Measurements from ENCODE around the gene SYMPK. TPM values are rescaled to one million over a fixed set of nuclear protein-coding genes. Genes with fewer than 3 reads are reported as not detected.

SYMPK gene
- total RNA-seq, 2 experiments from 2014 or later: 63.3 to 65.0 TPM

- Mint-ChIP-seq H3K9me3 (no peaks in the 10 kb centered on the region), H3K27me3 (peaks cover 19% of the 10 kb centered on the region), H3K4me3 (peak overlapping the region; percentile 18), H3K36me3 (ENCODE audit: low read depth) (peaks cover 18% of the 10 kb centered on the region), H3K27ac (no peak overlapping the region), H3K4me1 (ENCODE audit: low read depth) (peaks cover 40% of the 10 kb centered on the region)
- H3K27me3 ChIP-seq (ENCODE audit: control insufficient read depth in 1 of 2, insufficient read depth in 2 of 2, low read length in 2 of 2): no peaks in the 10 kb centered on the region
- ATAC-seq (ENCODE audit: poor library complexity) (no peak), DNase-seq (no peak)
- H3K27ac ChIP-seq (ENCODE audit: low read depth in 1 of 2, low read length in 2 of 2): no peak overlapping the region
- TF ChIP-seq, protein P1, sequence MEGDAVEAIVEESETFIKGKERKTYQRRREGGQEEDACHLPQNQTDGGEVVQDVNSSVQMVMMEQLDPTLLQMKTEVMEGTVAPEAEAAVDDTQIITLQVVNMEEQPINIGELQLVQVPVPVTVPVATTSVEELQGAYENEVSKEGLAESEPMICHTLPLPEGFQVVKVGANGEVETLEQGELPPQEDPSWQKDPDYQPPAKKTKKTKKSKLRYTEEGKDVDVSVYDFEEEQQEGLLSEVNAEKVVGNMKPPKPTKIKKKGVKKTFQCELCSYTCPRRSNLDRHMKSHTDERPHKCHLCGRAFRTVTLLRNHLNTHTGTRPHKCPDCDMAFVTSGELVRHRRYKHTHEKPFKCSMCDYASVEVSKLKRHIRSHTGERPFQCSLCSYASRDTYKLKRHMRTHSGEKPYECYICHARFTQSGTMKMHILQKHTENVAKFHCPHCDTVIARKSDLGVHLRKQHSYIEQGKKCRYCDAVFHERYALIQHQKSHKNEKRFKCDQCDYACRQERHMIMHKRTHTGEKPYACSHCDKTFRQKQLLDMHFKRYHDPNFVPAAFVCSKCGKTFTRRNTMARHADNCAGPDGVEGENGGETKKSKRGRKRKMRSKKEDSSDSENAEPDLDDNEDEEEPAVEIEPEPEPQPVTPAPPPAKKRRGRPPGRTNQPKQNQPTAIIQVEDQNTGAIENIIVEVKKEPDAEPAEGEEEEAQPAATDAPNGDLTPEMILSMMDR (IDR thresholded peaks at IDR 0.05): no peak
- peaks cover 5% of the 10 kb centered on the region for H3K36me3 ChIP-seq (ENCODE audit: insufficient read depth, low read length)
- POLR2A ChIA-PET: interaction anchor here (0.9 to 1.5 kb wide), 2 partner anchors 113 kb away, joined by 3 to 4 read pairs; partner anchors contain the start of genes CCDC61 and SIX5
- peaks cover 46% of the 10 kb centered on the region for H3K4me1 ChIP-seq (ENCODE audit: insufficient read depth, low read length)
- intact Hi-C loops (cut with DNase I, micrococcal nuclease): loop anchor here in 1 of 2 experiments (1.0 to 2.0 kb wide), 2 partner anchors 18 to 65 kb away; partner anchors contain the start of gene FOXA3
- CTCF ChIA-PET: interaction anchor here (1.6 to 1.9 kb wide), 2 partner anchors 18 to 65 kb away, joined by 7 to 14 read pairs; partner anchors contain the start of genes FOXA3 and SYMPK
- H3K4me3 ChIP-seq (ENCODE audit: low read length): no peak overlapping the region
- H3K9me3 ChIP-seq (ENCODE audit: control insufficient read depth in 1 of 2, insufficient read depth in 1 of 2, low read length in 2 of 2): peaks cover 0 to 2% of the 10 kb centered on the region in 2 experiments
These were observed 19.1 kb upstream of the SYMPK start for GRCh38 chr19:45881909-45882528.

- Histone ChIP-seq H3K4me3 (ENCODE audit: low read length) (no peak overlapping the region), H3K27me3 (ENCODE audit: control insufficient read depth in 1 of 2, insufficient read depth in 2 of 2, low read length in 2 of 2) (peaks cover 0 to 5% of the 10 kb centered on the region in 2 experiments), H3K27ac (ENCODE audit: low read depth in 1 of 2, low read length in 2 of 2) (no peak overlapping the region), H3K9me3 (ENCODE audit: control insufficient read depth in 1 of 2, insufficient read depth in 1 of 2, low read length in 2 of 2) (peaks cover 0 to 9% of the 10 kb centered on the region in 2 experiments), H3K36me3 (ENCODE audit: insufficient read depth, low read length) (peaks cover 5% of the 10 kb centered on the region), H3K4me1 (ENCODE audit: insufficient read depth, low read length) (peaks cover 47% of the 10 kb centered on the region)
- CTCF ChIA-PET: interaction anchor here (1.6 to 1.9 kb wide), 3 partner anchors 17 to 64 kb away, joined by 5 to 14 read pairs (median 7); partner anchors contain the start of genes FOXA3 and SYMPK
- no peak overlapping the region for H3K27ac Mint-ChIP-seq
- ATAC-seq (ENCODE audit: poor library complexity) (no peak), DNase-seq (no peak)
- POLR2A ChIA-PET: interaction anchor here (1.0 kb wide), 1 partner anchor 22 kb away, joined by 4 read pairs; no protein-coding TSS in a partner anchor
- peak overlapping the region; percentile 18 for H3K4me3 Mint-ChIP-seq
- peaks cover 13% of the 10 kb centered on the region for H3K36me3 Mint-ChIP-seq (ENCODE audit: low read depth)
- H3K9me3 Mint-ChIP-seq: no peaks in the 10 kb centered on the region
- peaks cover 36% of the 10 kb centered on the region for H3K4me1 Mint-ChIP-seq (ENCODE audit: low read depth)
- TF ChIP-seq, protein P1 (IDR thresholded peaks at IDR 0.05): no peak
- H3K27me3 Mint-ChIP-seq: peaks cover 21% of the 10 kb centered on the region
- intact Hi-C loops (cut with DNase I, micrococcal nuclease): no loop called here
These were observed 18.3 kb upstream of the SYMPK start for GRCh38 chr19:45881082-45881908.

DNA sequence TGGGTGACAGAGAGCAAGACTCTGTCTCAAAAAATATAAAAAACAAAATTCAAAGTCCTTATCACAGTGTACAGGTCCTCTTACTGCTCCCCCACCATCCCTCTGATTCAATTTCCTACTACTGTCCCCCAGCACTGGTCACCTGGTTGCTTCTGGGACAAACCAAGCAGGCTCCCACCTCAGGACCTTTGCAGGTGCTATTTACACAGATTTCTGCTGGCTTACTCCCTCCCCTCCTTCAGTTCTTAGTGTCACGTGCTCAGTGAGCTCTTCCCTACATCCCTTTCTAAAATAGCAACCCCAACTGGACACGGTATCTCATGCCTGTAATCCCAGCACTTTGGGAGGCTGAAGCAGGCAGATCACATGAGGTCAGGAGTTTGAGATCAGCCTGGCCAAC, 17.0 kb upstream of the SYMPK start:
- no peak overlapping the region for H3K4me3 Mint-ChIP-seq
- H3K4me1 Mint-ChIP-seq (ENCODE audit: low read depth): peaks cover 34% of the 10 kb centered on the region
- POLR2A ChIA-PET: no interaction called here
- peaks cover 0 to 9% of the 10 kb centered on the region in 2 experiments for H3K9me3 ChIP-seq (ENCODE audit: control insufficient read depth in 1 of 2, insufficient read depth in 1 of 2, low read length in 2 of 2)
- intact Hi-C loops (cut with DNase I, micrococcal nuclease): no loop called here
- no peak for ATAC-seq (ENCODE audit: poor library complexity)
- TF ChIP-seq, protein P1 (IDR thresholded peaks at IDR 0.05): no peak
- no peak for DNase-seq
- H3K4me1 ChIP-seq (ENCODE audit: insufficient read depth, low read length): peaks cover 40% of the 10 kb centered on the region
- H3K27me3 Mint-ChIP-seq: peaks cover 30% of the 10 kb centered on the region
- no peak overlapping the region for H3K27ac Mint-ChIP-seq
- peaks cover 0 to 5% of the 10 kb centered on the region in 2 experiments for H3K27me3 ChIP-seq (ENCODE audit: control insufficient read depth in 1 of 2, insufficient read depth in 2 of 2, low read length in 2 of 2)
- no peak overlapping the region for H3K4me3 ChIP-seq (ENCODE audit: low read length)
- H3K27ac ChIP-seq (ENCODE audit: low read depth in 1 of 2, low read length in 2 of 2): no peak overlapping the region
- peaks cover 5% of the 10 kb centered on the region for H3K36me3 ChIP-seq (ENCODE audit: insufficient read depth, low read length)
- CTCF ChIA-PET: interaction anchor here (0.6 to 1.6 kb wide), 3 partner anchors 12 to 63 kb away, joined by 3 to 5 read pairs (median 4); partner anchors contain the start of gene FOXA3
- H3K9me3 Mint-ChIP-seq: no peaks in the 10 kb centered on the region
- peaks cover 7% of the 10 kb centered on the region for H3K36me3 Mint-ChIP-seq (ENCODE audit: low read depth)
